Heart right ventricle (tissue), 16 donors: ENCODE data around the gene WFDC1. TPM values are rescaled to one million over a fixed set of nuclear protein-coding genes. Genes with fewer than 3 reads are reported as not detected.

ENCODE experiments used
- ATAC-seq, 8 donors: fragments of 200-7000 bp; cut with Tn5 transposase; one replicate each; pipeline ENCODE4 v1.9.1; 2020; ENCODE audit warnings: mild to moderate bottlenecking in 8 of 8, moderate library complexity in 8 of 8, moderate number of reproducible peaks in 1 of 8
- DNase-seq, 2 donors: peaks; one replicate each; pipeline ENCODE4 v3.0.0-alpha.2; 2020
- H3K27ac ChIP-seq, 10 donors: fragments of 200-600 bp; sonication (generic) in 2 of 10; one replicate each; pipeline versions ENCODE4 v1.5.0 to v1.8.0; 2020 to 2022; ENCODE audit warnings: mild to moderate bottlenecking in 3 of 10
- H3K27me3 ChIP-seq, 7 donors: fragments of 200-600 bp; one replicate each; pipeline ENCODE4 v1.8.0; 2021 to 2022; ENCODE audit warnings: mild to moderate bottlenecking in 2 of 7
- H3K36me3 ChIP-seq, 9 donors: fragments of 200-600 bp; sonication (generic) in 1 of 9; one replicate each; pipeline versions ENCODE4 v1.5.0 to v1.8.0; 2020 to 2022; ENCODE audit warnings: mild to moderate bottlenecking in 2 of 9
- H3K4me1 ChIP-seq, 9 donors: fragments of 200-600 bp; sonication (generic) in 1 of 9; one replicate each; pipeline versions ENCODE4 v1.5.0 to v1.8.0; 2020 to 2022; ENCODE audit warnings: mild to moderate bottlenecking in 4 of 9
- H3K4me3 ChIP-seq, 10 donors: fragments of 200-600 bp; sonication (generic) in 2 of 10; one replicate each; pipeline versions ENCODE4 v1.5.0 to v1.8.0; 2020 to 2022; ENCODE audit warnings: mild to moderate bottlenecking in 7 of 10, moderate library complexity in 2 of 10
- H3K9me3 ChIP-seq, 11 donors: fragments of 200-600 bp in 10 of 11; sonication (generic) in 2 of 11; one replicate each; pipeline versions ENCODE4 v1.5.0 to v1.8.0; 2013 to 2022; ENCODE audit warnings: mild to moderate bottlenecking in 2 of 11, control low read depth in 1 of 11, moderate library complexity in 1 of 11
- CTCF ChIP-seq, 9 donors: fragments of 200-600 bp; sonication (generic) in 2 of 9; IDR thresholded peaks; one replicate each; pipeline versions ENCODE4 v1.5.0 to v1.8.0; 2021 to 2022; ENCODE audit warnings: antibody characterized with exemption in 9 of 9, mild to moderate bottlenecking in 5 of 9, moderate library complexity in 1 of 9
- WGBS, 2 donors: extraction: QIAGEN DNeasy Blood & Tissue Kit; methylation state at CpG; one replicate each; pipeline ENCODE4 v1.1.7; 2013; ENCODE audit warnings: inconsistent platforms in 1 of 2; 5-methylcytosine and 5-hydroxymethylcytosine counted together
- intact Hi-C, 10 donors: fragments of 100-400 bp; cut with DNase I; formaldehyde crosslinking; loops; one replicate each; pipeline versions ENCODE4 v1.11.1 to v1.14.2; 2022
- polyA plus RNA-seq, 2 donors: library from polyadenylated mRNA; stranded (reverse); fragments of 200-250 nt; gene quantifications; one replicate each; pipeline ENCODE4 v1.2.3, GENCODE V29; 2013
- total RNA-seq, 10 donors: library from RNA; stranded (reverse); fragmentation: NEBNext Ultra II Directional in 3 of 10; extraction: Animal tissue kit (Norgen Biotek cat#: 25700) in 3 of 10; gene quantifications; one replicate each; pipeline versions ENCODE4 v1.2.1 to v1.2.4, GENCODE V29; 2021 to 2023
- donor health status: Arrhythmogenic right ventricular cardiomyopathy.
- donor health status: ischemic (EF 13 %, LVEDD 7.1; RV severe dilation, severe dysfunction).
- donor health status: healthy with polysubstance abuse.
- donor health status: DM: no; HTN: yes; CAD: no.
- donor health status: DM: no; HTN: no; CAD: no.
- donor health status: ischemic (EF 25% LVEDD 6.9; RV normal size, moderate dysfunction).
- donor health status: ischemic (EF 25% LVEDD 5.7; RV mildly dilated, moderate dysfunction).
- donor health status: healthy.
- donor health status: DM: yes; HTN: yes; CAD: no.
- donor health status: Ischemic cardiomyopathy.
- donor health status: ischemic (EF 35%, LVEDD 5.7; RV mildly dilated, moderate dysfunction).
- donor health status: nonischemic (EF 11% LVEDD 7.7; RV severe dilation, severe dysfunction).
- donor health status: DM: yes; HTN: yes; CAD: no.
- donor health status: PGD.
- donor health status: ischemic (EF 29% LVEDD 5.4; RV normal size, mild dysfunction).
- donor health status: nonischemic (EF 23%, LVEDD 6.1; RV moderate dilation, normal function).

Gene WFDC1
- total and polyA plus RNA-seq, 12 donors, result 0.55 to 5.7 (median 1.1) TPM

- no peak overlapping the region for H3K4me3 ChIP-seq
- H3K4me1 ChIP-seq, result no peaks in the 10 kb centered on the region
- intact Hi-C loops, result no loop called here
- no peaks in the 10 kb centered on the region for H3K36me3 ChIP-seq
- WGBS, 2 donors, result 50 to 51% methylated on average over 18 of the region's 18 CpGs
- H3K9me3 ChIP-seq, result no peaks in the 10 kb centered on the region
- ATAC-seq (no peak), DNase-seq (no peak)
- no peak for TF ChIP-seq CTCF (IDR thresholded peaks at IDR 0.05)
- H3K27ac ChIP-seq, result no peak overlapping the region
- peaks cover 0 to 28% (median 4%) of the 10 kb centered on the region in 7 donors for H3K27me3 ChIP-seq
Observed at GRCh38 chr16:84268291-84269040, 26.2 kb upstream of the WFDC1 start.

GRCh38 chr16:84270071-84270470 is 24.6 kb upstream of the WFDC1 start:
- DNase-seq (no peak), ATAC-seq (no peak)
- H3K4me3 ChIP-seq, result no peak overlapping the region
- no peaks in the 10 kb centered on the region for H3K36me3 ChIP-seq
- H3K27me3 ChIP-seq, result peaks cover 0 to 36% (median 4%) of the 10 kb centered on the region in 7 donors
- no peaks in the 10 kb centered on the region for H3K9me3 ChIP-seq
- H3K27ac ChIP-seq, result no peak overlapping the region
- 83 to 86% methylated on average over 9 of the region's 9 CpGs for WGBS, 2 donors
- TF ChIP-seq CTCF (IDR thresholded peaks at IDR 0.05), result no peak
- intact Hi-C loops, result no loop called here
- no peaks in the 10 kb centered on the region for H3K4me1 ChIP-seq

DNA sequence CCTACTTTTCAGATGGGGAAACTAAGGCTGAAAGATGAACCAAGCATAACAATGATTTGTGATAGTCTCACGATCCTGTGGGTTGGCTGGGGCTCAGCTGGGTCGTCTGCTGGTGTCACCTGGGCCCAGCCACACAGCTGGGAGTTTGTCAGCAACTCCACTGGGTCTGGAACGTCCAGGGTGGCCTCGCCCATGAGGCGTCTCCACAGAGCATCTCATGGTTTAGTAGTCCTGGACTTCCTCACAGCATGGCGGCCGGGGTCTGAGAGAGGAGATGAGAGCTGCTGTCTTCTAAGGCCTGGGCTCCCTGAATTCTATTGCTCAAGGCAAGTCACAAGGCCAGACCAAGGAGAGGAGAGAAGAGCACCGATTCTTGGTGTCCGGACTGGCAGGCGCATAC is 24.1 kb upstream of the WFDC1 start:
- 71 to 83% methylated on average over 10 of the region's 10 CpGs for WGBS, 2 donors
- peaks cover 0 to 40% (median 4%) of the 10 kb centered on the region in 7 donors for H3K27me3 ChIP-seq
- ATAC-seq, result no peak
- no peak for DNase-seq
- H3K4me1 ChIP-seq, result no peaks in the 10 kb centered on the region
- no peak overlapping the region for H3K27ac ChIP-seq
- TF ChIP-seq CTCF (IDR thresholded peaks at IDR 0.05), result no peak
- no peaks in the 10 kb centered on the region for H3K36me3 ChIP-seq
- H3K4me3 ChIP-seq, result no peak overlapping the region
- H3K9me3 ChIP-seq, result no peaks in the 10 kb centered on the region
- intact Hi-C loops, result no loop called here

DNA sequence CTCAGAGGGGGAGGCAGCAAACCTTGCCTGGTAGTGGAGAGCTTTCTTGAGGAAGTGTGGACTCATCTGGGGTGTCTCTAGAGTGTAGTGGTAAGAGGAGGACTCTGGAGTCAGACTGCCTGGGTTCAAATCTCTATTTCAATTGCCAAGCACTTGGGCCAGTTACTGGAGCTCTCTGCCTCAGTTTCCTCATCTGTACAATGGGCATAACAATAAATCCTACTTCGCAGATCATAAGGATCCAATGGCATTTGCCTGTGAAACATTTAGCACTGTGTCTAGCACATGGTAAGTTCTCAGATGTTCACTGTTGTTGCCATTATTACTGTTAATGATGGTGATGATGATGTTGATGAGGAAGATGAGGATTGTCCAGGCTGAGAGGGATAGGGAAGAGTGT is 23.6 kb upstream of the WFDC1 start:
- 71 to 78% methylated on average over 1 of the region's 1 CpG for WGBS, 2 donors
- Histone ChIP-seq H3K27ac (no peak overlapping the region), H3K4me3 (no peak overlapping the region), H3K4me1 (no peaks in the 10 kb centered on the region), H3K27me3 (peaks cover 0 to 40% (median 4%) of the 10 kb centered on the region in 7 donors), H3K9me3 (no peaks in the 10 kb centered on the region), H3K36me3 (no peaks in the 10 kb centered on the region)
- no peak for DNase-seq
- intact Hi-C loops, result no loop called here
- no peak for TF ChIP-seq CTCF (IDR thresholded peaks at IDR 0.05)
- ATAC-seq, result no peak
